HEK293 (cell line): Measurements from ENCODE around the gene DYNLT1.

Source experiments
- EGR2 ChIP-seq: fragments of 450-650 bp; formaldehyde crosslinking; IDR thresholded peaks from 2 replicates; pipeline ENCODE4 v1.5.1; 2016; ENCODE audit warnings: low read depth, missing biosample characterization, missing genetic modification characterization
- IKZF3 ChIP-seq: fragments of 450-650 bp; IDR thresholded peaks from 2 replicates; pipeline ENCODE4 v1.5.0; 2018; ENCODE audit warnings: missing biosample characterization, mild to moderate bottlenecking, missing genetic modification characterization, moderate library complexity
- ZBTB48 ChIP-seq: fragments of 450-650 bp; formaldehyde crosslinking; IDR thresholded peaks from 2 replicates; pipeline ENCODE4 v1.5.1; 2016; ENCODE audit warnings: missing biosample characterization, missing genetic modification characterization
- ZNF10 ChIP-seq: fragments of 450-650 bp; formaldehyde crosslinking; IDR thresholded peaks from 2 replicates; pipeline ENCODE4 v1.5.1; 2017; ENCODE audit warnings: missing biosample characterization, missing genetic modification characterization
- ZNF19 ChIP-seq: fragments of 450-650 bp; formaldehyde crosslinking; IDR thresholded peaks from 2 replicates; pipeline ENCODE4; 2016; ENCODE audit warnings: missing biosample characterization, missing genetic modification characterization, low read depth
- ZNF221 ChIP-seq: fragments of 450-650 bp; formaldehyde crosslinking; IDR thresholded peaks from 2 replicates; pipeline ENCODE4 v1.5.1; 2017; ENCODE audit warnings: missing biosample characterization, missing genetic modification characterization, borderline replicate concordance
- ZNF23 ChIP-seq: fragments of 450-650 bp; formaldehyde crosslinking; IDR thresholded peaks from 2 replicates; pipeline ENCODE4 v1.5.1; 2016; ENCODE audit warnings: missing biosample characterization, missing genetic modification characterization, borderline replicate concordance
- ZNF426 ChIP-seq: fragments of 450-650 bp; formaldehyde crosslinking; IDR thresholded peaks from 2 replicates; pipeline ENCODE4 v1.5.1; 2017; ENCODE audit warnings: missing biosample characterization, missing genetic modification characterization, mild to moderate bottlenecking, inconsistent platforms, moderate library complexity
- ZNF514 ChIP-seq: fragments of 450-650 bp; formaldehyde crosslinking; IDR thresholded peaks from 2 replicates; pipeline ENCODE4 v1.5.1; 2016; ENCODE audit warnings: missing biosample characterization, missing genetic modification characterization
- ZNF548 ChIP-seq: fragments of 450-650 bp; formaldehyde crosslinking; IDR thresholded peaks from 2 replicates; pipeline ENCODE4 v1.5.1; 2016; ENCODE audit warnings: missing biosample characterization, missing genetic modification characterization
- ZNF596 ChIP-seq: fragments of 450-650 bp; IDR thresholded peaks from 2 replicates; pipeline ENCODE4 v1.5.0; 2018; ENCODE audit warnings: missing biosample characterization, mild to moderate bottlenecking, missing genetic modification characterization, moderate library complexity
- ZNF654 ChIP-seq: fragments of 450-650 bp; formaldehyde crosslinking; IDR thresholded peaks from 2 replicates; pipeline ENCODE4 v1.5.1; 2016; ENCODE audit warnings: low read depth, missing biosample characterization, missing genetic modification characterization
- ZNF777 ChIP-seq: fragments of 450-650 bp; formaldehyde crosslinking; IDR thresholded peaks from 2 replicates; pipeline ENCODE4 v1.5.1; 2017; ENCODE audit warnings: missing biosample characterization, missing genetic modification characterization, borderline replicate concordance
- ZNF785 ChIP-seq: fragments of 450-650 bp; formaldehyde crosslinking; IDR thresholded peaks from 2 replicates; pipeline ENCODE4 v1.5.1; 2016; ENCODE audit warnings: missing biosample characterization, missing genetic modification characterization
- ZSCAN30 ChIP-seq: fragments of 450-650 bp; IDR thresholded peaks from 2 replicates; pipeline ENCODE4 v1.5.1; 2018; ENCODE audit warnings: missing biosample characterization, mild to moderate bottlenecking, missing genetic modification characterization, moderate library complexity
- ZXDB ChIP-seq: fragments of 450-650 bp; formaldehyde crosslinking; IDR thresholded peaks from 2 replicates; pipeline ENCODE4 v1.5.1; 2016; ENCODE audit warnings: missing biosample characterization, missing genetic modification characterization
- TF ChIP-seq, protein P1 (sequence below): fragments of 450-650 bp; formaldehyde crosslinking; IDR thresholded peaks from 2 replicates; pipeline ENCODE4 v1.5.1; 2016; ENCODE audit warnings: missing biosample characterization, missing genetic modification characterization
- TF ChIP-seq, protein P2 (sequence below): fragments of 450-650 bp; formaldehyde crosslinking; IDR thresholded peaks from 2 replicates; pipeline ENCODE4 v1.5.1; 2016; ENCODE audit warnings: missing biosample characterization, missing genetic modification characterization
- TF ChIP-seq, protein P3 (sequence below): fragments of 450-650 bp; formaldehyde crosslinking; IDR thresholded peaks from 2 replicates; pipeline ENCODE4 v1.5.1; 2016; ENCODE audit warnings: missing biosample characterization, missing genetic modification characterization, low read depth
- TF ChIP-seq, protein P4 (sequence below): fragments of 450-650 bp; formaldehyde crosslinking; IDR thresholded peaks from 2 replicates; pipeline ENCODE4 v1.5.1; 2017; ENCODE audit warnings: missing biosample characterization, missing genetic modification characterization
- TF ChIP-seq, protein P5 (sequence below): fragments of 450-650 bp; formaldehyde crosslinking; IDR thresholded peaks from 2 replicates; pipeline ENCODE4 v1.5.1; 2016; ENCODE audit warnings: missing biosample characterization, missing genetic modification characterization, borderline replicate concordance
- TF ChIP-seq, protein P6 (sequence below): fragments of 450-650 bp; formaldehyde crosslinking; IDR thresholded peaks from 2 replicates; pipeline ENCODE4 v1.5.1; 2016; ENCODE audit warnings: missing biosample characterization, missing genetic modification characterization
- TF ChIP-seq, protein P7 (sequence below): fragments of 450-650 bp; formaldehyde crosslinking; IDR thresholded peaks from 2 replicates; pipeline ENCODE4; 2016; ENCODE audit warnings: missing biosample characterization, missing genetic modification characterization

Gene DYNLT1

DNA sequence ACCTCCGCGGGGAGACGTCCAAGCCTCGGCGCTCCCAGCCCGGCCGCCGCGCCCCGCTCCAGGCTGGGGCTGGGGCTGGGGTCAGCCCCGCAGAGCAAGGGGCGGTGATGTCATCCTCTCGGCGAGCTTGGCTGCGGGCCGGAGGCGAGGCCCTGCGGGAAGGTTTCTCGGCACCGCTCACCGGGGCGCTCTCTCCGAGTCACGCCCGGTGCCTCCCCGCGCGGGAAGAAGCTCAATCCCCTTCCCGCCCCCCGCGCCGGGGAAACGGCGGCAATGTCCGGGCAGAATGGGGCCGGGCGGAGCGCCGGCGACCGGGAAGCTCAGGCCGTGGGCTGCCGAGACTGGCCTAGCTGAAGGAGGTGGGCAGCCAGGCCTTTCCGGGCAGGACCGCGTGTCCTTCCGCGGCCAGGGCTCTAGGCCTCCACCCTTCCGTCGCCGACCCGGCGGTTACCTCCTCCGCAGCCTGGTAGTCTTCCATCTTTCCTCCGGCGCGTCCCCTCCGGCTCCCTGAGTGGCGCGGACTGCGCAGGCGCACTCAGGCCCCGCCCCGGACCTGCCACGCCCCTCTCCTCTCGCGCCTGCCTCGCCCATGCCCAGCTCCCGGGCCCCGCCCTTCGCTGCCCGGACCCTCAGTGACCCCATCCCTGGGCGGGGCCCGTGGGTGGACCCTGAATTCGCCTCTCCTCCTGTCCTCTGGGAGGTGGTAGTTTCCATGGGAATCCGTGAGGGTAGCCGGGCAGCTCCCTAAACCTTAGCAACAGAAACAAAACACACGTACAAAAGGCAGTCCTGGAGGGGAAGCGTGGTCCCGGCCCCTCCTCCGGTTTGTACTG, at the start of gene DYNLT1 (continued):
- TF ChIP-seq ZNF548 (tag by site-specific recombination) (no peak), EGR2 (tag by site-specific recombination) (peak; percentile 51), ZNF596 (tag by site-specific recombination) (no peak), ZSCAN30 (peak; percentile 18; the same call in 1 of the 2 replicates), ZNF23 (tag by site-specific recombination) (no peak), ZNF426 (tag by site-specific recombination) (no peak), ZNF221 (no peak), ZNF10 (peak; percentile 11; the same call in 1 of the 2 replicates), ZXDB (tag by site-specific recombination) (peak; percentile 78; the same call in 1 of the 2 replicates), ZBTB48 (tag by site-specific recombination) (peak; percentile 79), ZNF777 (tag by site-specific recombination) (no peak), ZNF785 (tag by site-specific recombination) (peak; percentile 64; the same call in 1 of the 2 replicates), IKZF3 (tag by site-specific recombination) (peak; percentile 44), ZNF654 (tag by site-specific recombination) (no peak), ZNF19 (tag by site-specific recombination) (no peak), ZNF514 (tag by site-specific recombination) (no peak)
- TF ChIP-seq, protein P1, sequence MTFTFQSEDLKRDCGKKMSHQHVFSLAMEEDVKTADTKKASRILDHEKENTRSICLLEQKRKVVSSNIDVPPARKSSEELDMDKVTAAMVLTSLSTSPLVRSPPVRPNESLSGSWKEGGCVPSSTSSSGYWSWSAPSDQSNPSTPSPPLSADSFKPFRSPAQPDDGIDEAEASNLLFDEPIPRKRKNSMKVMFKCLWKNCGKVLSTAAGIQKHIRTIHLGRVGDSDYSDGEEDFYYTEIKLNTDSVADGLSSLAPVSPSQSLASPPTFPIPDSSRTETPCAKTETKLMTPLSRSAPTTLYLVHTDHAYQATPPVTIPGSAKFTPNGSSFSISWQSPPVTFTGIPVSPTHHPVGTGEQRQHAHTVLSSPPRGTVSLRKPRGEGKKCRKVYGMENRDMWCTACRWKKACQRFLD (tag by site-specific recombination): no peak
- TF ChIP-seq, protein P2, sequence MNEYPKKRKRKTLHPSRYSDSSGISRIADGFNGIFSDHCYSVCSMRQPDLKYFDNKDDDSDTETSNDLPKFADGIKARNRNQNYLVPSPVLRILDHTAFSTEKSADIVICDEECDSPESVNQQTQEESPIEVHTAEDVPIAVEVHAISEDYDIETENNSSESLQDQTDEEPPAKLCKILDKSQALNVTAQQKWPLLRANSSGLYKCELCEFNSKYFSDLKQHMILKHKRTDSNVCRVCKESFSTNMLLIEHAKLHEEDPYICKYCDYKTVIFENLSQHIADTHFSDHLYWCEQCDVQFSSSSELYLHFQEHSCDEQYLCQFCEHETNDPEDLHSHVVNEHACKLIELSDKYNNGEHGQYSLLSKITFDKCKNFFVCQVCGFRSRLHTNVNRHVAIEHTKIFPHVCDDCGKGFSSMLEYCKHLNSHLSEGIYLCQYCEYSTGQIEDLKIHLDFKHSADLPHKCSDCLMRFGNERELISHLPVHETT (tag by site-specific recombination): 0 out of 2 replicates have a peak, but pooled peaks have one; percentile 74
- TF ChIP-seq, protein P3, sequence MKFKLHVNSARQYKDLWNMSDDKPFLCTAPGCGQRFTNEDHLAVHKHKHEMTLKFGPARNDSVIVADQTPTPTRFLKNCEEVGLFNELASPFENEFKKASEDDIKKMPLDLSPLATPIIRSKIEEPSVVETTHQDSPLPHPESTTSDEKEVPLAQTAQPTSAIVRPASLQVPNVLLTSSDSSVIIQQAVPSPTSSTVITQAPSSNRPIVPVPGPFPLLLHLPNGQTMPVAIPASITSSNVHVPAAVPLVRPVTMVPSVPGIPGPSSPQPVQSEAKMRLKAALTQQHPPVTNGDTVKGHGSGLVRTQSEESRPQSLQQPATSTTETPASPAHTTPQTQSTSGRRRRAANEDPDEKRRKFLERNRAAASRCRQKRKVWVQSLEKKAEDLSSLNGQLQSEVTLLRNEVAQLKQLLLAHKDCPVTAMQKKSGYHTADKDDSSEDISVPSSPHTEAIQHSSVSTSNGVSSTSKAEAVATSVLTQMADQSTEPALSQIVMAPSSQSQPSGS (tag by site-specific recombination): peak; percentile 82
- TF ChIP-seq, protein P4, sequence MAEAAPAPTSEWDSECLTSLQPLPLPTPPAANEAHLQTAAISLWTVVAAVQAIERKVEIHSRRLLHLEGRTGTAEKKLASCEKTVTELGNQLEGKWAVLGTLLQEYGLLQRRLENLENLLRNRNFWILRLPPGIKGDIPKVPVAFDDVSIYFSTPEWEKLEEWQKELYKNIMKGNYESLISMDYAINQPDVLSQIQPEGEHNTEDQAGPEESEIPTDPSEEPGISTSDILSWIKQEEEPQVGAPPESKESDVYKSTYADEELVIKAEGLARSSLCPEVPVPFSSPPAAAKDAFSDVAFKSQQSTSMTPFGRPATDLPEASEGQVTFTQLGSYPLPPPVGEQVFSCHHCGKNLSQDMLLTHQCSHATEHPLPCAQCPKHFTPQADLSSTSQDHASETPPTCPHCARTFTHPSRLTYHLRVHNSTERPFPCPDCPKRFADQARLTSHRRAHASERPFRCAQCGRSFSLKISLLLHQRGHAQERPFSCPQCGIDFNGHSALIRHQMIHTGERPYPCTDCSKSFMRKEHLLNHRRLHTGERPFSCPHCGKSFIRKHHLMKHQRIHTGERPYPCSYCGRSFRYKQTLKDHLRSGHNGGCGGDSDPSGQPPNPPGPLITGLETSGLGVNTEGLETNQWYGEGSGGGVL (tag by site-specific recombination): peak; percentile 65
- TF ChIP-seq, protein P5, sequence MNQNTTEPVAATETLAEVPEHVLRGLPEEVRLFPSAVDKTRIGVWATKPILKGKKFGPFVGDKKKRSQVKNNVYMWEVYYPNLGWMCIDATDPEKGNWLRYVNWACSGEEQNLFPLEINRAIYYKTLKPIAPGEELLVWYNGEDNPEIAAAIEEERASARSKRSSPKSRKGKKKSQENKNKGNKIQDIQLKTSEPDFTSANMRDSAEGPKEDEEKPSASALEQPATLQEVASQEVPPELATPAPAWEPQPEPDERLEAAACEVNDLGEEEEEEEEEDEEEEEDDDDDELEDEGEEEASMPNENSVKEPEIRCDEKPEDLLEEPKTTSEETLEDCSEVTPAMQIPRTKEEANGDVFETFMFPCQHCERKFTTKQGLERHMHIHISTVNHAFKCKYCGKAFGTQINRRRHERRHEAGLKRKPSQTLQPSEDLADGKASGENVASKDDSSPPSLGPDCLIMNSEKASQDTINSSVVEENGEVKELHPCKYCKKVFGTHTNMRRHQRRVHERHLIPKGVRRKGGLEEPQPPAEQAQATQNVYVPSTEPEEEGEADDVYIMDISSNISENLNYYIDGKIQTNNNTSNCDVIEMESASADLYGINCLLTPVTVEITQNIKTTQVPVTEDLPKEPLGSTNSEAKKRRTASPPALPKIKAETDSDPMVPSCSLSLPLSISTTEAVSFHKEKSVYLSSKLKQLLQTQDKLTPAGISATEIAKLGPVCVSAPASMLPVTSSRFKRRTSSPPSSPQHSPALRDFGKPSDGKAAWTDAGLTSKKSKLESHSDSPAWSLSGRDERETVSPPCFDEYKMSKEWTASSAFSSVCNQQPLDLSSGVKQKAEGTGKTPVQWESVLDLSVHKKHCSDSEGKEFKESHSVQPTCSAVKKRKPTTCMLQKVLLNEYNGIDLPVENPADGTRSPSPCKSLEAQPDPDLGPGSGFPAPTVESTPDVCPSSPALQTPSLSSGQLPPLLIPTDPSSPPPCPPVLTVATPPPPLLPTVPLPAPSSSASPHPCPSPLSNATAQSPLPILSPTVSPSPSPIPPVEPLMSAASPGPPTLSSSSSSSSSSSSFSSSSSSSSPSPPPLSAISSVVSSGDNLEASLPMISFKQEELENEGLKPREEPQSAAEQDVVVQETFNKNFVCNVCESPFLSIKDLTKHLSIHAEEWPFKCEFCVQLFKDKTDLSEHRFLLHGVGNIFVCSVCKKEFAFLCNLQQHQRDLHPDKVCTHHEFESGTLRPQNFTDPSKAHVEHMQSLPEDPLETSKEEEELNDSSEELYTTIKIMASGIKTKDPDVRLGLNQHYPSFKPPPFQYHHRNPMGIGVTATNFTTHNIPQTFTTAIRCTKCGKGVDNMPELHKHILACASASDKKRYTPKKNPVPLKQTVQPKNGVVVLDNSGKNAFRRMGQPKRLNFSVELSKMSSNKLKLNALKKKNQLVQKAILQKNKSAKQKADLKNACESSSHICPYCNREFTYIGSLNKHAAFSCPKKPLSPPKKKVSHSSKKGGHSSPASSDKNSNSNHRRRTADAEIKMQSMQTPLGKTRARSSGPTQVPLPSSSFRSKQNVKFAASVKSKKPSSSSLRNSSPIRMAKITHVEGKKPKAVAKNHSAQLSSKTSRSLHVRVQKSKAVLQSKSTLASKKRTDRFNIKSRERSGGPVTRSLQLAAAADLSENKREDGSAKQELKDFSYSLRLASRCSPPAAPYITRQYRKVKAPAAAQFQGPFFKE (tag by site-specific recombination): peak; percentile 31; the same call in 1 of the 2 replicates
- TF ChIP-seq, protein P6, sequence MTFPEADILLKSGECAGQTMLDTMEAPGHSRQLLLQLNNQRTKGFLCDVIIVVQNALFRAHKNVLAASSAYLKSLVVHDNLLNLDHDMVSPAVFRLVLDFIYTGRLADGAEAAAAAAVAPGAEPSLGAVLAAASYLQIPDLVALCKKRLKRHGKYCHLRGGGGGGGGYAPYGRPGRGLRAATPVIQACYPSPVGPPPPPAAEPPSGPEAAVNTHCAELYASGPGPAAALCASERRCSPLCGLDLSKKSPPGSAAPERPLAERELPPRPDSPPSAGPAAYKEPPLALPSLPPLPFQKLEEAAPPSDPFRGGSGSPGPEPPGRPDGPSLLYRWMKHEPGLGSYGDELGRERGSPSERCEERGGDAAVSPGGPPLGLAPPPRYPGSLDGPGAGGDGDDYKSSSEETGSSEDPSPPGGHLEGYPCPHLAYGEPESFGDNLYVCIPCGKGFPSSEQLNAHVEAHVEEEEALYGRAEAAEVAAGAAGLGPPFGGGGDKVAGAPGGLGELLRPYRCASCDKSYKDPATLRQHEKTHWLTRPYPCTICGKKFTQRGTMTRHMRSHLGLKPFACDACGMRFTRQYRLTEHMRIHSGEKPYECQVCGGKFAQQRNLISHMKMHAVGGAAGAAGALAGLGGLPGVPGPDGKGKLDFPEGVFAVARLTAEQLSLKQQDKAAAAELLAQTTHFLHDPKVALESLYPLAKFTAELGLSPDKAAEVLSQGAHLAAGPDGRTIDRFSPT (tag by site-specific recombination): peak; percentile 97
- TF ChIP-seq, protein P7, sequence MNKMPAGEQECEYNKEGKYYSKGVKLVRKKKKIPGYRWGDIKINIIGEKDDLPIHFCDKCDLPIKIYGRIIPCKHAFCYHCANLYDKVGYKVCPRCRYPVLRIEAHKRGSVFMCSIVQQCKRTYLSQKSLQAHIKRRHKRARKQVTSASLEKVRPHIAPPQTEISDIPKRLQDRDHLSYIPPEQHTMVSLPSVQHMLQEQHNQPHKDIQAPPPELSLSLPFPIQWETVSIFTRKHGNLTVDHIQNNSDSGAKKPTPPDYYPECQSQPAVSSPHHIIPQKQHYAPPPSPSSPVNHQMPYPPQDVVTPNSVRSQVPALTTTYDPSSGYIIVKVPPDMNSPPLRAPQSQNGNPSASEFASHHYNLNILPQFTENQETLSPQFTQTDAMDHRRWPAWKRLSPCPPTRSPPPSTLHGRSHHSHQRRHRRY (tag by site-specific recombination): peak; percentile 48; the same call in 1 of the 2 replicates
